Right hindlimb (tissue), 1 donor: Measurements from ENCODE around the gene EYA2.
"Not testable (repeated sequence)": the region's sequence is repeated elsewhere in the genome, so short reads cannot be mapped to it uniquely, and the experiment has no call there.

Experiments
- DNase-seq: peaks from one replicate; pipeline ENCODE4 v3.0.0-alpha.2; 2018

Gene EYA2

GRCh38 chr20:46894579-46894958 lies at the start of gene EYA2:
Gene EYA2 (plus strand): TSS chr20:46894843. CDS start chr20:46990011, 95,168 bp downstream.
- DNase-seq = peak; percentile 56

GRCh38 chr20:46844965-46845364 lies 49.7 kb upstream of the EYA2 start:
- DNase-seq = no peak

DNA sequence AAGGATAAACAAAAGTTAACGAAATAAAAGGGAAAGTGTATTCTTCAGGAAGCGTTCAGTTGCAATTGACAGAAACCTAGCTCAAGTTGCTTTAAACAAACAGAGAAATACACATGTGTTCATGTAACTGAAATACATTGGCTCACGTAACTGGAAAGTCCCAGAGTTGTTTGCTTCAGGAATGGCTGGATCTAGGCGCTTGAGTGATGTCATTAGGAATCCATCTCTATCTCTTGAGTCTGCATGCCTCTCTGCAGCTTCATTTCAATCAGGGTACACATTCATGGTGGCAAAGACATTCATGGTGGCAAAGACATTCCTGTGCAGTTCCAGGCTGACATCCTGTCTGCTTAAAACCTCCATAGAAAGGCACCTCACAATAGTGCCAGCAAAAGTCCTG lies 45.4 kb upstream of the EYA2 start:
- no peak for DNase-seq

- no peak for DNase-seq
Measured at GRCh38 chr20:46849751-46850150, 44.9 kb upstream of the EYA2 start.

DNA sequence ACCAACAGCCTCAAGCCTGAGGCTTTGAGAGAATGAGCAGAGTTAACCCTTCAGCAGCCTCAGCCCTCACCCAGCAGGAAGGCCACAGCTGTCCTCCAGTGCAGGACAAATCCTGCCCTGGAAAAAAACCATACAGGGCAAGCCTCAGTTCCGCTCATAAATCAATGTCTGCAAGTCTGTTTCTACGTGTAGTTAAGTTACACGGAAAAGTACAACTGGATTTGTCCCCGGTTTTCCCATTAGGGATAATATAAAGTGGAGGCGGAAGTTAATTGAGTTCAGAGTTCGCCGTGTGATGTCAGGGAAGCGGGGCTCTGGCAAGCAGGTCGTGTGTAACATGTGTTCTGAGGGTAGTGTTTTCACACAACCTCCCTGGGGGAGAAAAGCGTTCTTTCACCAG lies 44.2 kb upstream of the EYA2 start:
- peak; percentile 25 for DNase-seq

DNA sequence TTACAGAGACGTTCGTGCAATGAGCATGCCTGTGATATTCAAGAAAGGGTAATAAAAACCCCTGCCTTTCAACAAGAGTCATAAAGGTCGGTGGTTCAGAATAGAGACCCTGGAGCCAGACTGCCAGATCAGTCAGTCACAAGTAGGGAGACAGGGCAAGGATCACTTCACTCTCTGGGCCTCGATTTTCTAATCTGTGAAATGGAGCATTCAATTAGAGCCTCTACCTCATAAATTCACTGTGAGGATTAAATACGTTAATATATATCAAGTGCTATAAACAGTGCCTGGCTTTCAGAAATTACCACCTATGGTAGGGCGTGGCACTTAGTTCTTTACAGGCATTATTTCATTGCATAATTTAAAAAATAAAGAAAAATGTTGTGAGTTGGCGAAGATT lies 43.7 kb upstream of the EYA2 start:
- DNase-seq = no peak

DNA sequence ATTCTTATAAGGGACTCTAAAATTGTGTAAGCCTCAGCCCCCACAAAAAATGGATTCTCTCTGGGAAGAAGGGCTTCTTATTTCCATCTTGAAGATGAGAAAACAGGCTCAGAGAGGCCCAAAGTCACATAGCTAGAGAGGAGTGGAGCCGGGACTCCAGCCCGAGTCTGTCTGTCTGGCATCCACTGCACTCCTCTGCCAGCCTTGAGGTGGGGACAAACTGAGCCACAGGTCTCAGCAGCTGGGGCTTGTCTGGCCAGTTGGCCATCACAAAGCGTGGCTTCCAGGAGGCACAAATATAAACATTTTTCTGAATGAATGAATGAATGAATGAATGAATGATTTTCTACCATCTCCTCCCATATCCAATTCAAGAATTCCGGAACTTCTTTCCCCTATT lies 42.9 kb upstream of the EYA2 start:
- DNase-seq = no peak

GRCh38 chr20:46852313-46852712 lies 42.3 kb upstream of the EYA2 start:
- DNase-seq = no peak

- DNase-seq = no peak
Measured at GRCh38 chr20:46853926-46854325, 40.7 kb upstream of the EYA2 start.

- DNase-seq = no peak
Measured at GRCh38 chr20:46857061-46857831, 37.4 kb upstream of the EYA2 start.

GRCh38 chr20:46865824-46866223 lies 28.8 kb upstream of the EYA2 start:
- DNase-seq = no peak

- no peak for DNase-seq
Measured at GRCh38 chr20:46870041-46870440, 24.6 kb upstream of the EYA2 start.

DNA sequence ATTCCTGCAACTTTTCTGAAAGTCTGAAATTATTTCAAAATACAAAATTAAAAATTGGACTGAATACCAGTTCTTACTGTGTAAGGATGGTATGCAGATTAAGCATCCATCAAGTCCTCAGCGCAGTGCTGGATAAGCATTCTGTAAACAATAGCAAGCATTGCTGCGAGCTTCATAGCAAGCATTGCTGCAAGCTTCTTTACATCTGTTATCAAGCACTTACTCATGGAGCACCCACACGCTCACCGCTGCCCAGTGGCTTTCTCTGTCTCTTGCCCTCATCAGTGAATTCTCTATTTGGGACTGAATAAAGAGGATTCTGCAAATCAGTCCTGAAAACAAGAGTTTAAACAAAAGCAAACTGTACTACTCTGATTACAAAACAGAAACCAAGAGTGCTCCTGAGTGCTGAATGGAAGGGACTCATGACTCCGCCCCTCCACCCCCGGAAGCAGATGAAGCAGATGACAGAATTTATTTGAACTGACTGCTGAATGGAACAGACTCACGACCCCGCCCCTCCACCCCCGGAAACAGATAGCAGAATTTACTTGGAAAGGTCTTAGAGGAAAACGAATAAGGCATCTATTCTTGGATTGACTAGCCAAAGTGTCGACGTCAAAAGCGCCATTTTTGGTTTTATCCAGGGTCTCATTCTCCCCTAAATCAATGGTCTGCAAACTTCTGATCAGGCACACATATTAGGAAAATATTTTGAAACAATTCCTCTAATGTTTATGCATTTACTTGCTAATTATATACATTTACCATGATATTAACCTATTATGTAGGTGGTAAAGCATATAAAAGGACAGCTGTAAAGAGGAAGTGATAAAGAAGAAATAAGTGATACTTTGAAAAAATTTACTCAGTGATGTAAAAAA lies 22.1 kb upstream of the EYA2 start:
- DNase-seq = no peak

DNA sequence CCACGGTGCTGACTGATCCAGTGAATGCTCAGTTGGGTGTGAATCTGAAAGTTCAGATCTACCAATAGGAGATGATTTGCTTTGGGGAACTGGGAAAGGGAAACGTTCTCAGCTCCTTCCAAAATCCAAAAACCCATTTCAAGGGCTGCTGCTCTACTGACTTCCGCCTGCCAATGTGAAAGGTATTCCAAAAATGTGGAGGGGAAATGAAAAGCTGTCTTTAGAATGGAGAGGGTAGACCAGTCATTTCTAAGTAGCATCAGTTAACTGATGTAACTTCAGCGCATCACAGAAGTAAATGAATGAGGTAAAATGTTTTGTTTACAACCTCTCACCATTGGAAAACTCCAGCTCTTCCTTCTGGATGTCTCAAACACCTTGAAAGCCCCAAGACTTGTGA lies 19.6 kb upstream of the EYA2 start:
- DNase-seq = no peak

- no peak for DNase-seq
Measured at GRCh38 chr20:46879386-46879785, 15.3 kb upstream of the EYA2 start.

- DNase-seq = not testable (repeated sequence)
Measured at GRCh38 chr20:46879963-46880362, 14.7 kb upstream of the EYA2 start.

DNA sequence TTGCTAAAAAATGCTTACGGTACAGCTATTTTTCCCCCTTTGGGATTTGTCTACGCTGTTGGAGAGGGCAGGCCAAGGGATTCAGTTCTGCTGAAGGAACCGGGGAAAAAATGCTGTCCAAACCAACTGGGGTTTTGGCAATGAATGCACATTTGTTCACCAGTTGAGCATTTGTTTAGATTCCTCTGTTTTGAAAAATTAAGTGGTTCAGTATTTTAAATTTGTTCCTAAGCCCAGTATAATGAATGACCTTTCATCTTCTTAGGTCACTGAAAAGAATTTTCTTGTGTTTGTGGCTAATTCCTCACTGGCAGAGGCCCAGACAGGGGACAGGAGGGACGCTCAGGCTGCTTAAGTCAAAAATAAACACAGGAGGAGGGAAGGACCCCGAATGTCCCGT lies 10.8 kb upstream of the EYA2 start:
- no peak for DNase-seq

GRCh38 chr20:46890682-46891081 lies 4.0 kb upstream of the EYA2 start:
- DNase-seq = no peak

- no peak for DNase-seq
Measured at GRCh38 chr20:46893051-46893450, 1.6 kb upstream of the EYA2 start.

DNA sequence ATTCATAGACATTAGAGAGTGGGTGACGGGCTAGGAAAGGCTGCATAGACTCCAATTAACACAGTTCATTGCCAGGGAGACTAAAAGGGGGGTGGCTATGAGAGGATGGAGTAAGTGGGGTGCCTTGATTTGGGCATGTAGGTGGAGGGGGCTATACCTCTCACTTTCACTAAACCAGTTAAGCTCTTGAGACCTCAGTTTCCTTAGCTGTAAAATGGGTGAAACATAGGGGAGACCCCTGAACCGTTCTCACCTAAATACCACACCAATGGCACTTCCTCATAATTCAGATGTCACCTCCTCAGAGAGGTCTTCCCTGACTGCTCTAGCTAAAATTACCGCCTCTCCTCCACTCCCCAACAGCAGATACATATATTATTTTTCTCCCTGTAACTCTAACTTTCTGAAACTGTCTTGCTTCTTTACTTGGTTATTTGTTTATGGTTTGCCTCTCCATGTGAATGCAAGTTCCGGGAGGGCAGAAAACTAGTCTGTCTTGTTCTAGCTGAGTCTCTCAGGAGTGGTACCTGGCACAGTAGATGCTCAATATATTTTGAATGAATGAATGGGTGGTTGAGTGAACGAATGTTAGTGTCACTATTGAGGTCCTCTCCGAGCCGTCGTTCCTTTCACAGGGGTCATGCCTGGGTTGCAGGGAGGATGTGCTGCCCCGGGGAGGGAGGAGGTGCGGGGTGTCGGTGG lies 615 bp upstream of the EYA2 start:
- no peak for DNase-seq

DNA sequence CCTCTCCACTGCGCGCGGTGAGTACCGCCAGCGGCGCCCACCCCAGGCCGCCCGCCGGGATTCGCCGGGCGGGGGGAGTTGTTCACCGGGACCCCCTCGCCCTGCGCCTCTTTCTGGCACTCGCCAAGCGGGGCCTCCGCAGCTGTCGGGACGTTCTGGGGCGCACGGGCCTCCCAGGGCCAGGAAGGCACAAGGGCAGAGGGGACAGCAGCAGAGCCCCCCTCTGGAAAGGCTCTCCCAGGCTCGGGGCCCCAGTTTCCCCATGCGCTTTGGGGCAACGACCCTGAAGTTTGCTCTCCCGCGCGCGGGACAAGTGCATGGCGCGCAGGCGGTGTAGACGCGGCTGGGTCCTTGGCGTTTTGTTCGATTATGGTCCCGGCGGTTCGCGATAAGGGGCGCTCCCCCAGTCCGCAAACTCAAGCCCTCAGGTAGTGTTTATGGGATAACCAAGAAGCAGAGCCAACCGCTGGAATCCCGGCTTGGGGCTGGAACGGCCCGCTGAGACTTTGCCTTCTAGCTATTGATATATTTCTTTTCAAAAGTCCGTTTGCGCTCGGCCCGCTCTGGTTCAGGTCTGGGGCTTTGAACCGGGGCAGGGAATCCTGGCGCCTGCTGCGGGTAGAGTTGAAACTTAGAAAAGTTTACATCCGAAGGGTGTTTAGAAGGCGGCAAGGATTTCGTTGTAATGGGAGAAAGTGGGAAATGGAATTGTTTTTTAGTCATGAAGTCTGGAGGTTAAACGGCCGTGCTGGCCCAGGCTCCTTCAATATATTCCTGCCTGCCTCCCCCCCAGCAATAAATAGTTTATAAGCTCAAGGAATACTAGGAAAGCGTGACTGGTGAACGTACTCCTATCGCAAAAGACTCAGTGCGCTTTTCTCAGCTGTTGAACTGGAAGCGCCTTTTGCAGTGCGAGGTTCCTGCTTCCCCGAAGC lies 595 bp downstream of the EYA2 start:
- peak; percentile 57 for DNase-seq

DNA sequence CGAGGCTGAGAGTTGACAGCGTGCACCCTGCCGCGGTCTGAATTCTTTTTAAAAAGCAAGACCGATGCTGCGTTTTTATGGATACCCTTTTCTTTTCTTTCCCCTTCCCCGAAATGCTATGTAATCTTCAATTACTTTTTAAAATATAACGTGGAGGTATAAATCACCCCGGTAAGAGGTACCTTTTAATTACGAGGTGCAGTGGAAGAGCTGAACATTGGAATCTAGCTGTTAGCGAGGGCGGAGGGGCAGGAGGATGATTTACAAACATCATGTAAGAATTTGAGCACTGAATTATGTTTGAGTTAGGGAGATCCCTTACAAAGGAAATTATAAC lies 1.2 kb downstream of the EYA2 start:
- DNase-seq = no peak
